ENCODE results near the gene UGT3A1.

DNA sequence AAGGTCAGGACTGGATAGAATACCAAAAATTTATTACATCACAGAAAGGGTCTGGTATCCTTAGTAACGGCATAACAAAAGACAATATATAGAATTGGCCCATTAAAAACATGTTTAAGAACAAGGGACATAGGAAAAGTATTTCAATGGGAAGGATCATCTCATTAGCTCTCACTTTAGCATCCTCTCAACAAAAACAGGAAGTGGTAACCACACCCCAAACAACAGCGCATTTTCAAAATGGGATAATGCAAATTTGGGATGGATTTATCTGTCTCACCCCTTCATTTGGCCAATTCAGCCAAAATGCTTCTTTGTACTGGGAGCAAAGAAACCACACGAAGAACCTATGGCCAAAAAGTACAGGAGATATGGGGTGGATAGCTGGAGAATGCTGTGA lies 9.8 kb upstream of the UGT3A1 start:
- TF ChIP-seq, protein P1, sequence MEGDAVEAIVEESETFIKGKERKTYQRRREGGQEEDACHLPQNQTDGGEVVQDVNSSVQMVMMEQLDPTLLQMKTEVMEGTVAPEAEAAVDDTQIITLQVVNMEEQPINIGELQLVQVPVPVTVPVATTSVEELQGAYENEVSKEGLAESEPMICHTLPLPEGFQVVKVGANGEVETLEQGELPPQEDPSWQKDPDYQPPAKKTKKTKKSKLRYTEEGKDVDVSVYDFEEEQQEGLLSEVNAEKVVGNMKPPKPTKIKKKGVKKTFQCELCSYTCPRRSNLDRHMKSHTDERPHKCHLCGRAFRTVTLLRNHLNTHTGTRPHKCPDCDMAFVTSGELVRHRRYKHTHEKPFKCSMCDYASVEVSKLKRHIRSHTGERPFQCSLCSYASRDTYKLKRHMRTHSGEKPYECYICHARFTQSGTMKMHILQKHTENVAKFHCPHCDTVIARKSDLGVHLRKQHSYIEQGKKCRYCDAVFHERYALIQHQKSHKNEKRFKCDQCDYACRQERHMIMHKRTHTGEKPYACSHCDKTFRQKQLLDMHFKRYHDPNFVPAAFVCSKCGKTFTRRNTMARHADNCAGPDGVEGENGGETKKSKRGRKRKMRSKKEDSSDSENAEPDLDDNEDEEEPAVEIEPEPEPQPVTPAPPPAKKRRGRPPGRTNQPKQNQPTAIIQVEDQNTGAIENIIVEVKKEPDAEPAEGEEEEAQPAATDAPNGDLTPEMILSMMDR (IDR thresholded peaks at IDR 0.05) = no peak
- no peak for TF ChIP-seq POLR2A (IDR thresholded peaks at IDR 0.05)
